Right cardiac atrium (tissue), 5 donors: Measurements from ENCODE around the gene VPS45. TPM values are rescaled to one million over a fixed set of nuclear protein-coding genes. Genes with fewer than 3 reads are reported as not detected.

Experiments
- ATAC-seq, 2 donors: fragments of 200-7000 bp; cut with Tn5 transposase; one replicate each; pipeline versions ENCODE4 v1.8.0 to v1.9.1; 2020; ENCODE audit warnings: moderate library complexity in 2 of 2, mild to moderate bottlenecking in 1 of 2
- DNase-seq, 3 donors: peaks; one replicate each; pipeline ENCODE4 v3.0.0-alpha.2; 2020
- H3K27ac ChIP-seq: one replicate; pipeline ENCODE4 v1.5.1; 2013; ENCODE audit warnings: mild to moderate bottlenecking, low read length, control low read depth, moderate library complexity
- H3K27me3 ChIP-seq: one replicate; pipeline ENCODE4 v1.6.1; 2013; ENCODE audit not compliant: control insufficient read depth, insufficient read depth
- H3K4me1 ChIP-seq: one replicate; pipeline ENCODE4 v1.6.1; 2013; ENCODE audit warnings: low read length; ENCODE audit not compliant: control insufficient read depth, insufficient read depth
- H3K4me3 ChIP-seq: one replicate; pipeline ENCODE4 v1.5.1; 2013; ENCODE audit warnings: low read length, control low read depth
- H3K9me3 ChIP-seq: one replicate; pipeline ENCODE4 v1.6.1; 2013; ENCODE audit warnings: low read length; ENCODE audit not compliant: control insufficient read depth
- WGBS: extraction: QIAGEN DNeasy Blood & Tissue Kit; methylation state at CpG from one replicate; pipeline ENCODE4 v1.1.7; 2013; 5-methylcytosine and 5-hydroxymethylcytosine counted together
- intact Hi-C, 4 donors: fragments of 100-400 bp; cut with DNase I; formaldehyde crosslinking; loops; one replicate each; pipeline versions ENCODE4 v1.11.0 to v1.14.0; 2022 to 2023
- polyA plus RNA-seq: library from polyadenylated mRNA; stranded (reverse); fragments of 200-250 nt; gene quantifications from one replicate; pipeline ENCODE4 v1.2.3, GENCODE V29; 2013
- total RNA-seq, 4 donors: library from RNA; stranded (reverse); fragmentation: NEBNext Ultra II Directional; extraction: Animal tissue kit (Norgen Biotek cat#: 25700); gene quantifications; one replicate each; pipeline ENCODE4 v1.2.1, GENCODE V29; 2021
- donor health status: healthy with polysubstance abuse.
- donor health status: DM: no; HTN: yes; CAD: no.
- donor health status: DM: no; HTN: no; CAD: no.
- donor health status: DM: no; HTN: yes; CAD: no; lungs with severe emphysema.
- donor health status: DM: yes; HTN: yes; CAD: no.

The VPS45 gene
- total and polyA plus RNA-seq, 5 donors = 40.0 to 54.3 (median 47.3) TPM

DNA sequence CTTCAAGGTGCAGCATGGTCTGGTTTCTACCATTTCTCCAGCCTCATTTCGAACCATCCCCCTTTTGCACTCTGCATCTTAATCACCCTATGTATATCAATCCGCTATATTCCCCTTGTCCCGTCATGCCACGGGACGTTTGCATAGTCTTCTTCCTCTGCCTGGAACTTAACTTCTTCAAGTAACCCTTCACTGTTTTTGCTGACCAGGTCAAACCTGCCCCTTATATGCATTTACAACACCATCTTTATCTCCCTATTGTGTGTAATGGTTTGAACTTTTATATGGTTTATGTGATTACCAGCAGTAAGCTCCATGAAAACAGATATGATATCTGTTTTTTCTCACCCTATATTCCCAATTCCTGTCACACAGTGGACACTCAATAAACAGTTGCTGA is 2.3 kb downstream of the VPS45 start:
- no peaks in the 10 kb centered on the region for H3K27me3 ChIP-seq
- 85% methylated on average over 5 of the region's 5 CpGs for WGBS
- no peak overlapping the region for H3K27ac ChIP-seq
- no peak for DNase-seq
- peaks cover 1% of the 10 kb centered on the region for H3K4me1 ChIP-seq
- intact Hi-C loops = loop anchor here in 3 of 4 donors (5.0 to 10.0 kb wide), 4 partner anchors 55 to 117 kb away; partner anchors contain the start of gene OTUD7B (in 1 of the 3)
- ATAC-seq = no peak
- no peak overlapping the region for H3K4me3 ChIP-seq
- H3K9me3 ChIP-seq = no peaks in the 10 kb centered on the region

GRCh38 chr1:150072959-150073358 is 5.4 kb downstream of the VPS45 start:
- Histone ChIP-seq H3K27ac (no peak overlapping the region), H3K4me1 (no peaks in the 10 kb centered on the region), H3K27me3 (no peaks in the 10 kb centered on the region), H3K4me3 (no peak overlapping the region), H3K9me3 (no peaks in the 10 kb centered on the region)
- peak in 1 of 2 donors; percentile 51 for ATAC-seq
- no peak for DNase-seq
- 59% methylated on average over 3 of the region's 3 CpGs for WGBS
- intact Hi-C loops = loop anchor here in 3 of 4 donors (2.0 to 10.0 kb wide), 4 partner anchors 92 to 114 kb away; no protein-coding TSS in a partner anchor

DNA sequence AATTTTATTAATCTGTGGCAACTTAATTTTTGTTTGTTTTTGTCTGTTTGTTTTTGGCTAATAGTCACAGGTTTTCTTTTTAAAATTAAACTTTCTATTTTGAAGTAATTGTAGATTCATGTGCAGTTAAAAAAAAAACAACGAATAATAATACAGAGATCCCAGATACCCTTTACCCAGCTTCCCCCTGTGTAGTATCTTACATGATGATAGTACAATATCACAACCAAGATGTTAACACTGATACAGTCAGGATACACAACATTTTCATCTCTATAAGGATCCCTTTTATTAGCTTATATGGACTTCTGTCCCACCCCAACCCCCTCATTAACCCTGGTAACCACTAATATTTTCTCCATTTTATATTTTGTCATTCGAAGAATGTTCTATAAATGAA is 5.9 kb downstream of the VPS45 start:
- ATAC-seq (no peak), DNase-seq (no peak)
- H3K27me3 ChIP-seq = no peaks in the 10 kb centered on the region
- H3K27ac ChIP-seq = no peak overlapping the region
- no peak overlapping the region for H3K4me3 ChIP-seq
- intact Hi-C loops = loop anchor here in 3 of 4 donors (2.0 to 10.0 kb wide), 4 partner anchors 91 to 114 kb away; no protein-coding TSS in a partner anchor
- H3K4me1 ChIP-seq = no peaks in the 10 kb centered on the region
- H3K9me3 ChIP-seq = no peaks in the 10 kb centered on the region
- WGBS = 87% methylated on average over 2 of the region's 2 CpGs

DNA sequence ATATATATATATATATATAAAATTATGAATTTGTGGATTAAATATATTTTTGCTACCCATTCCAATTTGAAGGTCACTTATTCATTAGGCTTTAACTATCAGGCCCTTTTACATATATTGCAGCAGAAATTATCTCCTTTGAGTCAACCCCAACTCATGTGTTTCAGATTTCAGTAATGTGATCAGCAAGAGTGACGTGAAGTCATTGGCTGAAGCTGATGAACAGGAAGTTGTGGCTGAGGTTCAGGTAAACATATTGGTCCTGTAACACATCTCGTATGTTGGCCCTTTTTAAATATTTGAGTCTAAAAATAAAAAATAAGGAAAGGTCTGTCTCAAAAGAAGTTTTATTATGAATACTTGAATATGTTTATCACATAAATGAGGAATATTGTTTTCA is 8.5 kb downstream of the VPS45 start:
- no peak overlapping the region for H3K27ac ChIP-seq
- H3K4me3 ChIP-seq = no peak overlapping the region
- no peaks in the 10 kb centered on the region for H3K9me3 ChIP-seq
- peaks cover 1% of the 10 kb centered on the region for H3K4me1 ChIP-seq
- DNase-seq = no peak
- no peak for ATAC-seq
- intact Hi-C loops = loop anchor here in 2 of 4 donors (5.0 to 10.0 kb wide), 2 partner anchors 89 to 91 kb away; no protein-coding TSS in a partner anchor
- no peaks in the 10 kb centered on the region for H3K27me3 ChIP-seq
- WGBS = 86% methylated on average over 2 of the region's 2 CpGs

DNA sequence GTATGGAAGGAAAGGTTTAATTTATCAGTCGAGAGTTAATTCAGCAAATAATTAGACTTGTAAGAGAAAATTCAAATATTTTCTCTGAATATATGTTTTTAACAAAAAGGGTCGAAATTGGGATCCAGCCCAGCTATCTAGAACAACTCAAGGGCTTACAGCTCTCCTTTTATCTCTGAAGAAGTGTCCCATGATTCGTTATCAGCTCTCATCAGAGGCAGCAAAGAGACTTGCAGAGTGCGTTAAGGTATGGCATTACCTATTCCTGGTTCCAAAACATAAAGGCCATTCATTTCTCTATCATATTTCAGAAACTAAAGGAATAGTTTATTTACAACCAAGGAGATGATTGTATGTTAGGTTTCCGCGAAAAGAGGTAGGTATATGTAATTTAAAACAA is 9.4 kb downstream of the VPS45 start:
- intact Hi-C loops = loop anchor here in 2 of 4 donors (5.0 to 10.0 kb wide), 2 partner anchors 88 to 90 kb away; no protein-coding TSS in a partner anchor
- ATAC-seq (no peak), DNase-seq (no peak)
- Histone ChIP-seq H3K27ac (no peak overlapping the region), H3K4me3 (no peak overlapping the region), H3K9me3 (no peaks in the 10 kb centered on the region), H3K4me1 (peaks cover 1% of the 10 kb centered on the region), H3K27me3 (no peaks in the 10 kb centered on the region)
- WGBS = 86% methylated on average over 6 of the region's 6 CpGs

GRCh38 chr1:150080784-150081183 is 13.2 kb downstream of the VPS45 start:
- Histone ChIP-seq H3K27me3 (no peaks in the 10 kb centered on the region), H3K27ac (no peak overlapping the region), H3K4me1 (peaks cover 1% of the 10 kb centered on the region), H3K9me3 (no peaks in the 10 kb centered on the region), H3K4me3 (no peak overlapping the region)
- peak in 1 of 2 donors; percentile 48 for ATAC-seq
- intact Hi-C loops = no loop called here
- no peak for DNase-seq

- intact Hi-C loops = no loop called here
- ATAC-seq (no peak), DNase-seq (no peak)
- 86% methylated on average over 4 of the region's 4 CpGs for WGBS
- Histone ChIP-seq H3K9me3 (no peaks in the 10 kb centered on the region), H3K27ac (no peak overlapping the region), H3K4me1 (peaks cover 1% of the 10 kb centered on the region), H3K4me3 (no peak overlapping the region), H3K27me3 (no peaks in the 10 kb centered on the region)
These were observed 14.9 kb downstream of the VPS45 start for GRCh38 chr1:150082494-150082893.

DNA sequence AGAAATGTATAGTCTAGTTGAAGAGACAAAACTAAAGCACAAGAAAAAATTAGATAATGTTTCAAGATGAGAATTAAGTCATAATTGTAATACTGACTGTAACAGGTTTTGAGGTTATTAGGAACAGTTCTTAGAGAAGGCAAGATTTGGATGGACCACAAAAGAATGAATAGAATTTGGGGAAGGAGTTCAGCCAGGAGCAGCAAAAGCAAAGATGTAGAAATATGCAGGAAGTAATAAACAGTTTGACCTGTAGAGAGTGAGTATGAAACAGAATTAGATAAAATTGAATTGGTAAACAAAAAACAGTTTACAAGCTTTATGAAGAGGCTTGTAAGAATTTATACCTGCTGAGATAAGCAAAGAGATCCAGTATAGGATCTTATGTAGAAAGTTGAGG is 16.3 kb downstream of the VPS45 start:
- no peaks in the 10 kb centered on the region for H3K9me3 ChIP-seq
- ATAC-seq = no peak
- no peak for DNase-seq
- intact Hi-C loops = no loop called here
- peaks cover 1% of the 10 kb centered on the region for H3K4me1 ChIP-seq
- H3K4me3 ChIP-seq = no peak overlapping the region
- no peaks in the 10 kb centered on the region for H3K27me3 ChIP-seq
- no peak overlapping the region for H3K27ac ChIP-seq

DNA sequence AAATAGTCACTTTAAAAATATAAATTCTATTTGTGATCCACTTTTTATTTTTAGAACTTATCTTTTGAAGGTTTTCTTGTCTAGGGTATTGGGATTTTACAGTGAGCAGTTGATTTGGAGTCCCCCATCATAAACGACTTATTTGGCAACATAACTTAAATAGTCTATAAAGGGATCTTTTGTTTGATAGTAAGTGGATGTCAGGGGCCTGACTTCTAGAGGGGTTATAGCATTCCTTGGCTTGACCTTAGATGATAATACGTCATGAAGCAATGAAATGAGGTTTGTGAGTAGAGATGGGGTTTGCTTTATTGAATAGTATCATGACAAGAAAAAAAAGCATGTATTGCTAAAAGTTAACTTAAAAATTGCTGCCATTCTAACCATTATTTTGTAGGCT is 17.8 kb downstream of the VPS45 start:
- DNase-seq (no peak), ATAC-seq (no peak)
- Histone ChIP-seq H3K4me1 (no peaks in the 10 kb centered on the region), H3K27me3 (no peaks in the 10 kb centered on the region), H3K27ac (no peak overlapping the region), H3K4me3 (no peak overlapping the region), H3K9me3 (no peaks in the 10 kb centered on the region)
- intact Hi-C loops = no loop called here
- WGBS = 42% methylated on average over 2 of the region's 2 CpGs

DNA sequence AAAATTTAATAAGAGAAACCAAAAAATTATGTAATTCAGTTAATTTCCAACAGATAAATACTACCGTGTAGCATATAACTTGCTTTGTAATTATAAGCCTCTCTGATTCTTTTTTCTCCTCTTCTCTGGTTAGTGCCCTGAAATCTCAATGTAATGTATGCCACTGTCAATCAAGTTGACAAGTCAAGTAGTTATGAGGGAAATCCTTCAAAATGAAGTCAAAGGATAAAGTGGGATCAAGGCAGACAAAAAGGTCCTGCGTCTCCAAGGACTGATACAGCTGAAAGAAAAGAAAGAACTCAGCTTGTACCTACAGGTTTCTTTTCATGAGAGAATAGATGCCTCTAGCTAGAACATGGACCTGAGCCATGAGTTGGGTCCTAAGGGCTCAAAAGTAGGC is 19.8 kb downstream of the VPS45 start:
- DNase-seq = no peak
- Histone ChIP-seq H3K27ac (no peak overlapping the region), H3K4me1 (no peaks in the 10 kb centered on the region), H3K27me3 (no peaks in the 10 kb centered on the region), H3K4me3 (no peak overlapping the region), H3K9me3 (no peaks in the 10 kb centered on the region)
- no peak for ATAC-seq
- intact Hi-C loops = no loop called here
- WGBS = 77% methylated on average over 2 of the region's 2 CpGs

- H3K27ac ChIP-seq = no peak overlapping the region
- intact Hi-C loops = loop anchor here in 1 of 4 donors (10.0 kb wide), 1 partner anchor 65 kb away; no protein-coding TSS in a partner anchor
- no peaks in the 10 kb centered on the region for H3K27me3 ChIP-seq
- DNase-seq (no peak), ATAC-seq (no peak)
- no peaks in the 10 kb centered on the region for H3K4me1 ChIP-seq
- no peaks in the 10 kb centered on the region for H3K9me3 ChIP-seq
- 84% methylated on average over 3 of the region's 3 CpGs for WGBS
- H3K4me3 ChIP-seq = no peak overlapping the region
These were observed 22.4 kb downstream of the VPS45 start for GRCh38 chr1:150089846-150090520.
